Measurements from ENCODE around the gene CFAP57.

Gene CFAP57

GRCh38 chr1:43292679-43293078, 120.5 kb downstream of the CFAP57 start:
- H3K27ac ChIP-seq, result no peak overlapping the region
- H3K9ac ChIP-seq, result no peak overlapping the region
- H3K36me3 ChIP-seq (ENCODE audit: insufficient read depth), result no peaks in the 10 kb centered on the region
- no peak overlapping the region for H2AFZ ChIP-seq (ENCODE audit: low read depth)
- no peaks in the 10 kb centered on the region for H3K79me2 ChIP-seq (ENCODE audit: insufficient read depth, low read depth)
- H3K4me1 ChIP-seq (ENCODE audit: low read depth, poor library complexity, severe bottlenecking), result peaks cover 23% of the 10 kb centered on the region
- H3K4me3 ChIP-seq (IDR thresholded peaks at IDR 0.05; ENCODE audit: insufficient read depth, low read depth, low read length), result no peak overlapping the region
- H3K4me2 ChIP-seq, result no peak overlapping the region
- H3K27me3 ChIP-seq (ENCODE audit: insufficient read depth, low read depth), result no peaks in the 10 kb centered on the region
- no peak for TF ChIP-seq CTCF (conservative IDR thresholded peaks at IDR 0.05; ENCODE audit: low read depth, low read length)
- no peaks in the 10 kb centered on the region for H4K20me1 ChIP-seq (ENCODE audit: insufficient read depth)

GRCh38 chr1:43293176-43293575, 121.0 kb downstream of the CFAP57 start:
- Histone ChIP-seq H3K79me2 (ENCODE audit: insufficient read depth, low read depth) (no peaks in the 10 kb centered on the region), H3K36me3 (ENCODE audit: insufficient read depth) (no peaks in the 10 kb centered on the region), H3K4me3 (IDR thresholded peaks at IDR 0.05; ENCODE audit: insufficient read depth, low read depth, low read length) (no peak overlapping the region), H3K27me3 (ENCODE audit: insufficient read depth, low read depth) (no peaks in the 10 kb centered on the region), H3K4me2 (no peak overlapping the region), H3K27ac (no peak overlapping the region), H4K20me1 (ENCODE audit: insufficient read depth) (no peaks in the 10 kb centered on the region), H3K4me1 (ENCODE audit: low read depth, poor library complexity, severe bottlenecking) (peaks cover 23% of the 10 kb centered on the region), H3K9ac (no peak overlapping the region), H2AFZ (ENCODE audit: low read depth) (no peak overlapping the region)
- no peak for TF ChIP-seq CTCF (conservative IDR thresholded peaks at IDR 0.05; ENCODE audit: low read depth, low read length)

- Histone ChIP-seq H3K4me3 (IDR thresholded peaks at IDR 0.05; ENCODE audit: insufficient read depth, low read depth, low read length) (no peak overlapping the region), H3K27ac (no peak overlapping the region), H3K79me2 (ENCODE audit: insufficient read depth, low read depth) (no peaks in the 10 kb centered on the region), H3K4me1 (ENCODE audit: low read depth, poor library complexity, severe bottlenecking) (peaks cover 23% of the 10 kb centered on the region), H2AFZ (ENCODE audit: low read depth) (no peak overlapping the region), H3K27me3 (ENCODE audit: insufficient read depth, low read depth) (no peaks in the 10 kb centered on the region), H3K9ac (no peak overlapping the region), H3K36me3 (ENCODE audit: insufficient read depth) (no peaks in the 10 kb centered on the region), H4K20me1 (ENCODE audit: insufficient read depth) (no peaks in the 10 kb centered on the region), H3K4me2 (0 out of 2 replicates have a peak overlapping the region, but pooled peaks have one; percentile 56)
- no peak for TF ChIP-seq CTCF (conservative IDR thresholded peaks at IDR 0.05; ENCODE audit: low read depth, low read length)
Measured at GRCh38 chr1:43293896-43294760, 122.0 kb downstream of the CFAP57 start.

- no peaks in the 10 kb centered on the region for H3K27me3 ChIP-seq (ENCODE audit: insufficient read depth, low read depth)
- H2AFZ ChIP-seq (ENCODE audit: low read depth), result no peak overlapping the region
- H3K27ac ChIP-seq, result no peak overlapping the region
- no peak overlapping the region for H3K9ac ChIP-seq
- no peaks in the 10 kb centered on the region for H4K20me1 ChIP-seq (ENCODE audit: insufficient read depth)
- H3K36me3 ChIP-seq (ENCODE audit: insufficient read depth), result no peaks in the 10 kb centered on the region
- H3K4me2 ChIP-seq, result peak overlapping the region; percentile 56; the same call in 1 of the 2 replicates
- H3K4me1 ChIP-seq (ENCODE audit: low read depth, poor library complexity, severe bottlenecking), result peaks cover 23% of the 10 kb centered on the region
- H3K4me3 ChIP-seq (IDR thresholded peaks at IDR 0.05; ENCODE audit: insufficient read depth, low read depth, low read length), result no peak overlapping the region
- no peaks in the 10 kb centered on the region for H3K79me2 ChIP-seq (ENCODE audit: insufficient read depth, low read depth)
- no peak for TF ChIP-seq CTCF (conservative IDR thresholded peaks at IDR 0.05; ENCODE audit: low read depth, low read length)
Measured at GRCh38 chr1:43294761-43295160, 122.6 kb downstream of the CFAP57 start.
